Stomach (tissue), 9 donors: ENCODE results near the gene ITGB5. TPM values are rescaled to one million over a fixed set of nuclear protein-coding genes. Genes with fewer than 3 reads are reported as not detected.
A peak's percentile ranks its signal among the peaks of the same experiment; 100 is the strongest.

Experiments
- DNase-seq, 2 donors: peaks; one replicate each; pipeline versions ENCODE4 v3.0.0 to v3.0.0-alpha.2; 2013 to 2019
- H3K27ac ChIP-seq, 5 donors: fragments of 200-600 bp in 4 of 5; sonication (generic) in 4 of 5; one replicate each; pipeline ENCODE4 v1.5.1; 2013 to 2019; ENCODE audit warnings: mild to moderate bottlenecking in 1 of 5, moderate library complexity in 1 of 5
- H3K27me3 ChIP-seq, 3 donors: fragments of 200-600 bp; sonication (generic); one replicate each; pipeline ENCODE4 v1.5.1; 2017 to 2019; ENCODE audit warnings: mixed run types in 1 of 3
- H3K36me3 ChIP-seq, 4 donors: fragments of 200-600 bp; sonication (generic); 1 replicate in 3 of 4; 2 replicates in 1 of 4; pipeline ENCODE4 v1.5.1; 2016 to 2019
- H3K4me1 ChIP-seq, 4 donors: fragments of 200-600 bp; sonication (generic); one replicate each; pipeline ENCODE4 v1.5.1; 2016 to 2019
- H3K4me3 ChIP-seq, 4 donors: fragments of 200-600 bp; sonication (generic) in 3 of 4; one replicate each; pipeline ENCODE4 v1.5.1; 2016 to 2019; ENCODE audit warnings: mild to moderate bottlenecking in 1 of 4
- H3K9me3 ChIP-seq, 4 donors: fragments of 200-600 bp; sonication (generic); one replicate each; pipeline ENCODE4 v1.5.1; 2016 to 2019
- EP300 ChIP-seq: sonication (generic); formaldehyde crosslinking; IDR thresholded peaks from one replicate; pipeline ENCODE4 v1.6.1; 2017; ENCODE audit warnings: antibody characterized with exemption
- POLR2A ChIP-seq, 4 donors: fragments of 450-650 bp; IDR thresholded peaks; one replicate each; pipeline ENCODE4 v1.6.1; 2016; ENCODE audit warnings: antibody characterized with exemption in 4 of 4, control low read depth in 2 of 4, mild to moderate bottlenecking in 1 of 4, moderate library complexity in 1 of 4
- POLR2AphosphoS5 ChIP-seq, 3 donors: sonication (generic); formaldehyde crosslinking; IDR thresholded peaks; one replicate each; pipeline ENCODE4 v1.6.1; 2016; ENCODE audit warnings: antibody characterized with exemption in 3 of 3
- WGBS, 5 donors: extraction: QIAGEN DNeasy Blood & Tissue Kit in 3 of 5; methylation state at CpG; one replicate each; pipeline versions ENCODE4 v1.1.5 to v1.1.7; 2013 to 2018; 5-methylcytosine and 5-hydroxymethylcytosine counted together
- intact Hi-C: fragments of 100-400 bp; cut with DNase I; formaldehyde crosslinking; loops from one replicate; pipeline ENCODE4 v1.15.1; 2023; ENCODE audit warnings: low total_unique reads
- polyA plus RNA-seq, 3 donors: library from polyadenylated mRNA; stranded (reverse); fragments of 200-250 nt; gene quantifications; one replicate each; pipeline ENCODE4 v1.2.3, GENCODE V29; 2013
- total RNA-seq, 5 donors: library from RNA; depleted of rRNA; stranded (reverse); fragments of >200 nt; gene quantifications; one replicate each; pipeline versions ENCODE4 v1.1.0 to v1.2.3, GENCODE V29; 2014 to 2016
- TF ChIP-seq, protein P1 (sequence below), 7 experiments: fragments of 450-650 bp in 4 of 7; fragments of 200-600 bp in 3 of 7; sonication (generic) in 3 of 7; IDR thresholded peaks; one replicate each; pipeline ENCODE4 v1.5.1; 2016 to 2019; ENCODE audit warnings: antibody characterized with exemption in 7 of 7, control low read depth in 2 of 7, mild to moderate bottlenecking in 1 of 7
- donor health status: healthy with polysubstance abuse.
- donor health status: Bipolar disorder and iron deficiency.
- donor health status: healthy.

Gene ITGB5
- total and polyA plus RNA-seq, 8 donors, result 8.2 to 205 (median 54.1) TPM

DNA sequence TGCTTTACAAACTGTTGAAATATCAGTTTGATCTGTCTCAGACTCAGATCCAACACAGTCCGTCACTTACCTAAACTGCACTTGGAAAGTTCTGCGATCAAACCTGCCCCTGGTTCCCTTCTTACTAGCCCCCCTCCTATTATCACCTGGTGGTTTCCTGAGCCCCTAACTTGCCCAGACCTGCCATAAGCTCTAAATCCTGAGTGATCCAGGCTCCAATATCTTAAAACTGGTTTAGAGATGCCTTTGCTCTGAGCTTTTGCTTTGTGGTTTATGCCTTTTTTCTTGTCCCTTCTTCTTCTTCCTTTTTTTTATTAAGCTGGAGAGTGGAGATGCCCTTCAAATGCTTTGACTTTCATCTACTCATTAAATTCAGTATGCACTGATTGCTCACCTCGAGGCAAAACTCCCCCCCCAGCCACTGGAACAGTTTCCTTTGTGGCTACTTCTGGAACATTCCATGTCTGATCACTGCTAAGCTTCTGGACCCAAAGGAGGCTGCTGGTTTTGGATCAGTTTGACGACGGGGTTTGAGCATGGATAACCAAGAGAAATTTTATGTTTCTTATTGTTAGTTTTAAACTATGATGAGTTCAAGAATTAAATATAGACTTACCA is 3.5 kb upstream of the ITGB5 start:
- intact Hi-C loops, result no loop called here
- Histone ChIP-seq H3K4me3 (no peak overlapping the region), H3K9me3 (no peaks in the 10 kb centered on the region), H3K4me1 (peaks cover 7 to 23% (median 15%) of the 10 kb centered on the region in 4 donors), H3K27me3 (peaks cover 0 to 18% (median 4%) of the 10 kb centered on the region in 3 donors), H3K36me3 (no peaks in the 10 kb centered on the region), H3K27ac (peak overlapping the region in 1 of 5 donors; percentile 42)
- WGBS, 5 donors, result 78 to 90% (median 82%) methylated on average over 5 of the region's 5 CpGs
- TF ChIP-seq POLR2A (IDR thresholded peaks at IDR 0.05), result no peak
- DNase-seq, result no peak

DNA sequence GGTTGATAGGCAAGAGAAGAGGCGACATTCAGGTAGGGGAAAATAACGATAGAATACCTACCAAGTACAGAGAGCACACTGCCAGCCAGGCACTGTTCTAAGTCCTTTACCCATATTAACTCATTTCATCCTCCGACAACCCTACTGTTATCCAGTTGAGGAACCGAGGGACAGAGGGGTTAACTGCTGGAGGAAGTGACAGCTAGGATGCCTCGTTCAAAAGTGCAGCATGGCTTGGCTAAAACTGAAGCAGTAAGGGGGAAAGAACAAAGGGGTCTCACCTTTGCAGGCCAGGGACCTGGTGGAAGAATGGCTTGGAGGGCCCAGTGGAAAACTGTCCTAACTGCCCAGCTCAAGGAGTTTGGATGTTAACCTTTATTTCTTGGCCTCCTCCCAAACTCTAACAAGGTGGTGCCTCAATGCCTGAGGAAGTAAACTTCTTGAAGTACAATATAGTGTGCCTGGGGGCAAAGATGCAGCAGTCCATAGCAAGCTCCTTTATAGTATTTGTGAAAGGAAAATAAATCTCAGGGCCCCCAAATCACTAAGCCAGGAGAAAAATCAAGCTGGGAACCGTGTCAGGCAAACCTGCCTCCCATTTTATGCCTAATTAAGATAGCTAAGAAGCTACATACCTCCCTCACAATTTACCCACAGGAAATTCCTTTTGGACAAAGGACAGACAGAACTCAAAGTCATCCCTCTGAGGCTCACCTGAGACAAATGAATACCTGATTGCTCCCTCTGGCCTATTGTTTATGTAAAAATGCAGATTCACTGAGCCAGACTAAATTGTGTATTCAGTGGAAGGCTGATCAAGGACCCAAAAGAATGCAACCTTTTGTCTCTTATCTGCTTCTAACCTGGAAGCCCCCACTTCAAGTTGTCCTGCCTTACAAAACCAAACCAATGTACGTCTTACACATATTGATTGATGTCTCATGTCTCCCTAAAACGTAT is 1.6 kb upstream of the ITGB5 start:
- 69 to 75% (median 72%) methylated on average over 8 of the region's 8 CpGs for whole genome bisulfite sequencing, 5 donors

DNA sequence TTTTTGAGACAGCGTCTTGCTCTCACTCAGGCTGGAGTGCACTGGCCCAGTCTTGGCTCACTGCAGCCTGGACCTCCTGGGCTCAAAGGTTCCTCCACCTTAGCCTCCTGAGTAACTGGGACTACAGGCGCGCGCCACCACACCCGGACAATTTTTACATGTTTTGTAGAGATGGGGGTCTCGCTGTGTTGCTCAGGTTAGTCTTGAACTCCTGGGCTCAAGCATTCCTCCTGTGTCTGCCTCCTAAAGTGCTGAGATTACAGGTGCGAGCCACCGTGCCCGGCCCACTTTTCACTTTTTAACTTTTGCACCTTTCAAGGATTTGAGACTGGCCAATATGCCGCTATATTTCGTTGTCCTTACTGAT is 750 bp upstream of the ITGB5 start:
- Histone ChIP-seq H3K4me1 (peaks cover 10 to 50% (median 25%) of the 10 kb centered on the region in 4 donors), H3K4me3 (peak overlapping the region; percentile 64 to 78 (median 73)), H3K9me3 (no peaks in the 10 kb centered on the region), H3K36me3 (no peaks in the 10 kb centered on the region), H3K27ac (peak overlapping the region in 3 of 5 donors; percentile 92 to 93 (median 92)), H3K27me3 (peaks cover 0 to 19% (median 4%) of the 10 kb centered on the region in 3 donors)
- DNase-seq, result no peak
- TF ChIP-seq, protein P1, sequence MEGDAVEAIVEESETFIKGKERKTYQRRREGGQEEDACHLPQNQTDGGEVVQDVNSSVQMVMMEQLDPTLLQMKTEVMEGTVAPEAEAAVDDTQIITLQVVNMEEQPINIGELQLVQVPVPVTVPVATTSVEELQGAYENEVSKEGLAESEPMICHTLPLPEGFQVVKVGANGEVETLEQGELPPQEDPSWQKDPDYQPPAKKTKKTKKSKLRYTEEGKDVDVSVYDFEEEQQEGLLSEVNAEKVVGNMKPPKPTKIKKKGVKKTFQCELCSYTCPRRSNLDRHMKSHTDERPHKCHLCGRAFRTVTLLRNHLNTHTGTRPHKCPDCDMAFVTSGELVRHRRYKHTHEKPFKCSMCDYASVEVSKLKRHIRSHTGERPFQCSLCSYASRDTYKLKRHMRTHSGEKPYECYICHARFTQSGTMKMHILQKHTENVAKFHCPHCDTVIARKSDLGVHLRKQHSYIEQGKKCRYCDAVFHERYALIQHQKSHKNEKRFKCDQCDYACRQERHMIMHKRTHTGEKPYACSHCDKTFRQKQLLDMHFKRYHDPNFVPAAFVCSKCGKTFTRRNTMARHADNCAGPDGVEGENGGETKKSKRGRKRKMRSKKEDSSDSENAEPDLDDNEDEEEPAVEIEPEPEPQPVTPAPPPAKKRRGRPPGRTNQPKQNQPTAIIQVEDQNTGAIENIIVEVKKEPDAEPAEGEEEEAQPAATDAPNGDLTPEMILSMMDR (IDR thresholded peaks at IDR 0.05), result no peak
- WGBS, 5 donors, result 86 to 90% (median 89%) methylated on average over 11 of the region's 11 CpGs
- intact Hi-C loops, result loop anchor here (5.0 kb wide), 1 partner anchor 106 kb away; no protein-coding TSS in a partner anchor

More for the DNA sequence above, 1.6 kb upstream of the ITGB5 start:
- DNase-seq, result no peak
- Histone ChIP-seq H3K9me3 (no peaks in the 10 kb centered on the region), H3K4me3 (no peak overlapping the region), H3K36me3 (no peaks in the 10 kb centered on the region), H3K27me3 (peaks cover 0 to 19% (median 4%) of the 10 kb centered on the region in 3 donors), H3K27ac (peak overlapping the region in 1 of 5 donors; percentile 93), H3K4me1 (peaks cover 10 to 41% (median 25%) of the 10 kb centered on the region in 4 donors)
- intact Hi-C loops, result loop anchor here (5.0 kb wide), 1 partner anchor 106 kb away; no protein-coding TSS in a partner anchor
- TF ChIP-seq POLR2AphosphoS5 (IDR thresholded peaks at IDR 0.05), result no peak
- TF ChIP-seq POLR2A (IDR thresholded peaks at IDR 0.05), result no peak
- TF ChIP-seq, protein P1 (IDR thresholded peaks at IDR 0.05), result no peak
- TF ChIP-seq EP300, result no peak

DNA sequence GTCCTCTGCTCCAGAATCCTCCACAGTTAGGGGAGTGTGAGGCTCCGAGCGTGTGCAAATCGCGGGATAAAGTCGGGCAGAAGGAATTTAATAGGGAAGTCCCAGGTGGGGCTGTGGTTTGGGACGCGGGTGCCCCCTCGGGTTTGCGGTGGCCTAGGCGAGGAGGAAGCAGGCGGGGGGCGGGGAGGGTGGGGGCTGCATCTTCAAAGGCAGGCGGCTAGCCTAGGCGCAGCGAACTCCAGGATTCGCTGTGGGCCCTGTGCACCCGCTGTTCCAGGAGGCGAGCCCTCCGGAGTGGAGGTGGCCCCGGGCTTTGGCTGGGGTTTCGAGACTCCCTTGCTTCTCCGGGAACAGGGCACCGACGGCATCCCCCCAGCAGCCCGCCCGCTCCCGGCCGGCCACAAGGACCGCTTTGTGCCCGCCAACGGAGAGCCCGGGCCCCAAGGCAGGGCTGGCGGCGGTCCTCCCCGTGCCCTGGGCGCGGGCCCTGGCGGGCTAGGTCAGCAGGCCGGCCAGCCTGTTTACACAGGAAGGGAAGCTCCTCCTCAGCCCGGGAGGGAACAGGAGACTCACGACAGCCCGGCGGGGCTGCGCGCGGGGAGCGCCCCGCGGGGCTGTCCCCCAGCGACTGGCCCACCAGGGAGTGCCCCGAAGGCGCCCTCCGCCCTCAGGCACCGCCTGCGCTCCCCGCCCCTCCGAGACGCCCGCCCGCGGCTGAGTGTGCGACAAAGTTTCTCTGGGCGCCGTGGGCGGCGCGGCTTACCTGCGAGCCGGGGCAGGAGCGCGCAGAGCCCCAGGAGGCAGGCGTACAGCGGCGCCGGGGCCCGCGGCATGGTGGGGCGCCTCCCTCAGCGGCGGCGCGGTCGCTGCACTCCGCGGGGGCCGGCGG is 753 bp downstream of the ITGB5 start:
- intact Hi-C loops, result loop anchor here (5.0 kb wide), 1 partner anchor 104 kb away; no protein-coding TSS in a partner anchor
- peak; percentile 71 to 80 for DNase-seq
- peaks cover 0 to 19% (median 4%) of the 10 kb centered on the region in 3 donors for H3K27me3 ChIP-seq
- peak overlapping the region; percentile 89 to 93 (median 92) for H3K27ac ChIP-seq
- H3K4me1 ChIP-seq, result peaks cover 10 to 52% (median 26%) of the 10 kb centered on the region in 4 donors
- peak overlapping the region; percentile 64 to 78 (median 73) for H3K4me3 ChIP-seq
- peak in 1 of 4 donors; percentile 17 for TF ChIP-seq POLR2A (IDR thresholded peaks at IDR 0.05)
- peak in 2 of 3 donors; percentile 57 to 69 for TF ChIP-seq POLR2AphosphoS5 (IDR thresholded peaks at IDR 0.05)
- TF ChIP-seq EP300, result no peak
- TF ChIP-seq, protein P1 (IDR thresholded peaks at IDR 0.05), result peak in 1 of 7 experiments; percentile 10
- H3K36me3 ChIP-seq, result no peaks in the 10 kb centered on the region
- 1 to 2% (median 1%) methylated on average over 35 to 87 of the region's 87 CpGs; no CpG with 5 or more reads in 1 of the 5 donors for WGBS, 5 donors
- H3K9me3 ChIP-seq, result no peaks in the 10 kb centered on the region
